ENCODE data around the gene WDR44. TPM values are rescaled to one million over a fixed set of nuclear protein-coding genes. Genes with fewer than 3 reads are reported as not detected.

WDR44 gene, protein sequence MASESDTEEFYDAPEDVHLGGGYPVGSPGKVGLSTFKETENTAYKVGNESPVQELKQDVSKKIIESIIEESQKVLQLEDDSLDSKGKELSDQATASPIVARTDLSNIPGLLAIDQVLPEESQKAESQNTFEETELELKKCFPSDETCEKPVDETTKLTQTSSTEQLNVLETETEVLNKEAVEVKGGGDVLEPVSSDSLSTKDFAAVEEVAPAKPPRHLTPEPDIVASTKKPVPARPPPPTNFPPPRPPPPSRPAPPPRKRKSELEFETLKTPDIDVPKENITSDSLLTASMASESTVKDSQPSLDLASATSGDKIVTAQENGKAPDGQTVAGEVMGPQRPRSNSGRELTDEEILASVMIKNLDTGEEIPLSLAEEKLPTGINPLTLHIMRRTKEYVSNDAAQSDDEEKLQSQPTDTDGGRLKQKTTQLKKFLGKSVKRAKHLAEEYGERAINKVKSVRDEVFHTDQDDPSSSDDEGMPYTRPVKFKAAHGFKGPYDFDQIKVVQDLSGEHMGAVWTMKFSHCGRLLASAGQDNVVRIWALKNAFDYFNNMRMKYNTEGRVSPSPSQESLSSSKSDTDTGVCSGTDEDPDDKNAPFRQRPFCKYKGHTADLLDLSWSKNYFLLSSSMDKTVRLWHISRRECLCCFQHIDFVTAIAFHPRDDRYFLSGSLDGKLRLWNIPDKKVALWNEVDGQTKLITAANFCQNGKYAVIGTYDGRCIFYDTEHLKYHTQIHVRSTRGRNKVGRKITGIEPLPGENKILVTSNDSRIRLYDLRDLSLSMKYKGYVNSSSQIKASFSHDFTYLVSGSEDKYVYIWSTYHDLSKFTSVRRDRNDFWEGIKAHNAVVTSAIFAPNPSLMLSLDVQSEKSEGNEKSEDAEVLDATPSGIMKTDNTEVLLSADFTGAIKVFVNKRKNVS
- 8.1 and 9.8 TPM in 2 replicates for total RNA-seq

DNA sequence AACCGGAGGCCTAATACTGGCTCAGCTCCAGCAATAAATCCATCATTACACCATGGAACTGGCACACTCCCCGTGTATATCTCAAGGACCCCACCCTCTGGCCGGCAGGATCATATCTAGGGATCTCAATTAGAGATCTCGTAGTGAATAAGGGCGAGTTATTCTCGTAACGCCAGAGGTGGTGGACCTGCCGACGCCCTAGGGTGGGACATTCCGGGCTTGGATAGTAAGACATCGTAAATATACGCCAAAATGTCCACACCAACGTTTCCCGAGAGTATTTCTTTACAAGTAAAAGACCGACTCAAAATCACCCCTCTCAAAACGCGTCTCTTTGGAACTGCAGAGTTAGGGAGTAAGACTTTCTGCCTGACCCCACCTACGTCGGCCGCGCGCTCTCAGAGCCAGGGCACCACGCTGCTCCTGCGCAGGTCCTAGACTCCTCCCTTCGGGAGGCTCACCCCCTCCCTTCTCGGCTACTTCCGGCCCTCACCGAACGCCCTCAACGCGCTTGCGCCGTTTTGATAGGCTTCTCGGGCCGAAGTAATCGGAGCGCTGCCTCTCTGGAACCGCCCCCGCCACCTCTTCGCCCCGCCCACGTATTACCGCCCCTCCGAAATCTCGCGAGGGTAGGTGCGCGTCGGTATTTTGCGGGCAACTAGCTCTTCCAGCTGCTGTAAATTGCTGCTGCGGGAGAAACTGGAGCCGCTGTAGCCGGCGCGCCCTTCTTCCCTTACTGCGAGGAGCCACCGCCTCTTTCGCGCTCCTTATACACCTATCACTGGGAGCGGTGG lies at the start of gene WDR44:
TSS of gene WDR44 (plus strand) at position 643 of the 794 bp plus-strand sequence. CDS start 398 bp downstream, outside the sequence.

DNA sequence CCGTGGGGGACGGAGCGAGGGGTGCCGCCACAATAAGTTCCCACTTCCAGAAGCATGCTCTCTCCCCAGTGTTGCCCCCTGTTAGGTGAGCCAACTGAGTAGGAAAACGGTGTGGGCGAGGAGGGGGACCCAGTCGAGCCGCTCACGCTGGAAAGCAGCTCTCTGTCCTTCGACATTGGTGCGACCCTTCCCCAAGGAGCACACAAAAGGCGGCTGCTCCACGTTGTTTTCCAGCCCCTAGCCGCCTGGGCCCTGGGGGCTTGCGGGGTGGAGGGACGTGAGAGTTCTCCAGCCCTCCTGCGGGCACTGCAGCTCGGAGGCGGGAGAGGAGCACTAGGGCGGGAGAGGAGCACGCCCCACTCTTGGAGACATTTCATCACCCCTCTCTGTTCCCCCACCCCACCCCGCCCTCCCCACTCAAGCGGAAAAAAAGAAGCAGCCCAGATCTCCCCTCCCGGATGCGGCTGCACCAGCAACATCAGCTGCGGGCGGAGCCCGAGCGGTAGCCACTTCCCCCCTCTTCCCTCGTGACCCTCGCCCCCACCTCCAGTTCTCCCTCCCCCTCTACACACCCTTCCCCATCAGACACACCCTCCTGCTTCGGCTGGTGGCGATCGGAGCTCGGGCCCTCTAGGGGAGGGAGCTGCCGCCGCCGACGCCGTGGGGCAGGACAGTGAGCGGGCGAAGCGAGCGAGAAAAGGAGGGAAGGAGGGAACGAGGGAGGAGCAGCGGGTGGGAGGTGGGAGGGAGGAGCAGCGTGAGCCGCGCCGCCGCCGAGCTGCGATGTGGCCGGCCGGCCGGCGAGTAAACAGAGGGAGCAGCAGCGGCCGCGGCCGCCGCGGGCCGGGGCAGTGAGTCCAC lies 149.4 kb downstream of the WDR44 start, which contains the start of gene DOCK11:
TSS of gene DOCK11 (plus strand) at position 755 of the 861 bp plus-strand sequence. CDS start 157 bp downstream, outside the sequence.

Other genes with a start within 250 kb of the WDR44 start
- 3.6 and 4.1 TPM in 2 replicates for gene KLHL13, start 229.3 kb upstream of the WDR44 start, total RNA-seq
- gene DOCK11, start 149.7 kb downstream of the WDR44 start, total RNA-seq, result 8.1 and 11.6 TPM in 2 replicates

All from epithelial cell of alveolus of lung (primary cell).